ENCODE results near the gene PRR32. TPM values are rescaled to one million over a fixed set of nuclear protein-coding genes. Genes with fewer than 3 reads are reported as not detected.

PRR32 gene
- total and polyA plus RNA-seq, 2 of the 8 experiments (the other 6 are each of a cell fraction or from before 2014, with no cell fraction given) = not detected

- H2AFZ ChIP-seq (ENCODE audit: low read length) = no peak overlapping the region
- no peaks in the 10 kb centered on the region for H4K20me1 ChIP-seq (replicated peaks in 1 of 2; ENCODE audit: control insufficient read depth in 1 of 2, insufficient read depth in 2 of 2, low read length in 2 of 2)
- WGBS, 2 experiments (ENCODE audit: extremely low coverage in 1 of 2, insufficient coverage in 1 of 2, insufficient read length in 1 of 2, insufficient replicate concordance in 2 of 2, low coverage in 1 of 2, low lambda C conversion rate in 2 of 2, missing lambda C conversion rate in 1 of 2) = 42% methylated on average over 5 of the region's 5 CpGs; no CpG with 5 or more reads in 1 of the 2 experiments
- no peak overlapping the region for H2BK120ac ChIP-seq (replicated peaks; ENCODE audit: low read depth, low read length)
- no peak overlapping the region for H3K4me3 ChIP-seq (ENCODE audit: extremely low read depth in 1 of 4, insufficient read depth in 2 of 4, low read depth in 3 of 4, low read length in 4 of 4)
- H3K18ac ChIP-seq (ENCODE audit: extremely low read depth, low read length) = no peak overlapping the region
- no peak overlapping the region for H4K5ac ChIP-seq (ENCODE audit: insufficient read length, low read depth, low read length)
- no peaks in the 10 kb centered on the region for H3K23me2 ChIP-seq (ENCODE audit: low read depth, low read length)
- no peak overlapping the region for H2BK12ac ChIP-seq (ENCODE audit: low read depth, low read length)
- no peak overlapping the region for H3K4me2 ChIP-seq (ENCODE audit: insufficient read depth in 1 of 2, low read depth in 2 of 2, low read length in 2 of 2)
- POLR2A ChIA-PET (ENCODE audit: partially characterized antibody) = no interaction called here
- H3K4me1 ChIP-seq (replicated peaks in 1 of 4; ENCODE audit: control insufficient read depth in 3 of 4, insufficient read depth in 4 of 4, low read length in 3 of 4) = no peaks in the 10 kb centered on the region
- H3K9me3 ChIP-seq (ENCODE audit: insufficient read depth in 2 of 2, low read depth in 1 of 2, low read length in 1 of 2) = no peaks in the 10 kb centered on the region
- no peak overlapping the region for H3K23ac ChIP-seq (ENCODE audit: insufficient read length)
- no peaks in the 10 kb centered on the region for H3K36me3 ChIP-seq (ENCODE audit: control insufficient read depth in 2 of 4, insufficient read depth in 4 of 4, low read length in 3 of 4)
- no peaks in the 10 kb centered on the region for H3K27me3 ChIP-seq (replicated peaks in 1 of 4; ENCODE audit: control insufficient read depth in 3 of 4, extremely low read depth in 1 of 4, insufficient read depth in 3 of 4, low read length in 3 of 4)
- H3K9ac ChIP-seq (replicated peaks in 1 of 4; ENCODE audit: extremely low read depth in 1 of 4, low read depth in 3 of 4, low read length in 3 of 4) = no peak overlapping the region
- DNase-seq (ENCODE audit: low read depth in 1 of 2, low spot score in 2 of 2) = no peak
- H3K14ac ChIP-seq (ENCODE audit: insufficient read length) = no peak overlapping the region
- no peak overlapping the region for H2BK15ac ChIP-seq (ENCODE audit: low read length)
- H2AK5ac ChIP-seq (ENCODE audit: low read depth, low read length) = no peak overlapping the region
- FAIRE-seq = no peak
- no peak overlapping the region for H2BK5ac ChIP-seq (ENCODE audit: low read depth, low read length)
- H3K4ac ChIP-seq (replicated peaks; ENCODE audit: insufficient read length, low read depth, low read length) = no peak overlapping the region
- no peaks in the 10 kb centered on the region for H3K79me2 ChIP-seq (ENCODE audit: control insufficient read depth in 1 of 2, insufficient read depth in 2 of 2, low read length in 2 of 2)
- H4K8ac ChIP-seq (ENCODE audit: extremely low read depth, insufficient read depth, low read length) = no peak overlapping the region
- no peak overlapping the region for H3K56ac ChIP-seq (replicated peaks; ENCODE audit: insufficient read length, low read depth, low read length)
- CTCF ChIA-PET (ENCODE audit: partially characterized antibody) = interaction anchor here (0.7 to 1.8 kb wide), 6 partner anchors 9 to 268 kb away, joined by 3 to 6 read pairs (median 4); no protein-coding TSS in a partner anchor
- no peak overlapping the region for H2BK20ac ChIP-seq (ENCODE audit: low read length)
- no peaks in the 10 kb centered on the region for H3K79me1 ChIP-seq (ENCODE audit: low read depth, low read length)
- H4K91ac ChIP-seq (replicated peaks; ENCODE audit: insufficient read length, low read length) = no peak overlapping the region
- TF ChIP-seq RAD21 (IDR thresholded peaks at IDR 0.05 in 1 of 2, conservative IDR thresholded peaks at IDR 0.05 in 1 of 2; ENCODE audit: low read depth in 2 of 2, low read length in 2 of 2) (peak; percentile 77 to 86), EZH2 (IDR thresholded peaks at IDR 0.05; ENCODE audit: low read depth, low read length, severe bottlenecking) (no peak)
- TF ChIP-seq, protein P1, sequence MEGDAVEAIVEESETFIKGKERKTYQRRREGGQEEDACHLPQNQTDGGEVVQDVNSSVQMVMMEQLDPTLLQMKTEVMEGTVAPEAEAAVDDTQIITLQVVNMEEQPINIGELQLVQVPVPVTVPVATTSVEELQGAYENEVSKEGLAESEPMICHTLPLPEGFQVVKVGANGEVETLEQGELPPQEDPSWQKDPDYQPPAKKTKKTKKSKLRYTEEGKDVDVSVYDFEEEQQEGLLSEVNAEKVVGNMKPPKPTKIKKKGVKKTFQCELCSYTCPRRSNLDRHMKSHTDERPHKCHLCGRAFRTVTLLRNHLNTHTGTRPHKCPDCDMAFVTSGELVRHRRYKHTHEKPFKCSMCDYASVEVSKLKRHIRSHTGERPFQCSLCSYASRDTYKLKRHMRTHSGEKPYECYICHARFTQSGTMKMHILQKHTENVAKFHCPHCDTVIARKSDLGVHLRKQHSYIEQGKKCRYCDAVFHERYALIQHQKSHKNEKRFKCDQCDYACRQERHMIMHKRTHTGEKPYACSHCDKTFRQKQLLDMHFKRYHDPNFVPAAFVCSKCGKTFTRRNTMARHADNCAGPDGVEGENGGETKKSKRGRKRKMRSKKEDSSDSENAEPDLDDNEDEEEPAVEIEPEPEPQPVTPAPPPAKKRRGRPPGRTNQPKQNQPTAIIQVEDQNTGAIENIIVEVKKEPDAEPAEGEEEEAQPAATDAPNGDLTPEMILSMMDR (IDR thresholded peaks at IDR 0.05; ENCODE audit: control extremely low read depth in 1 of 3, insufficient read depth in 1 of 3, low read depth in 1 of 3, low read length in 3 of 3) = peak in 2 of 3 experiments; percentile 52 to 58; a peak in 3 of 4 replicates
- H3K27ac ChIP-seq (ENCODE audit: low read depth, low read length) = no peak overlapping the region
These were observed 49.4 kb upstream of the PRR32 start for GRCh38 chrX:126770179-126770578.
